Peyer's patch (tissue), 4 donors: Measurements from ENCODE around the gene PHACTR3. TPM values are rescaled to one million over a fixed set of nuclear protein-coding genes. Genes with fewer than 3 reads are reported as not detected.

ENCODE experiments used
- DNase-seq, 3 donors: peaks; one replicate each; pipeline ENCODE4 v3.0.0-alpha.2; 2017 to 2019
- H3K27ac ChIP-seq, 4 donors: fragments of 200-600 bp; sonication (generic); one replicate each; pipeline ENCODE4 v1.5.1; 2016 to 2019
- H3K27me3 ChIP-seq, 2 donors: fragments of 200-600 bp; sonication (generic); one replicate each; pipeline ENCODE4 v1.5.1; 2019
- H3K36me3 ChIP-seq, 3 donors: fragments of 200-600 bp; sonication (generic); one replicate each; pipeline ENCODE4 v1.5.1; 2016 to 2019
- H3K4me1 ChIP-seq, 4 donors: fragments of 200-600 bp; sonication (generic); one replicate each; pipeline ENCODE4 v1.5.1; 2016 to 2019
- H3K4me3 ChIP-seq, 4 donors: fragments of 200-600 bp; sonication (generic); 1 replicate in 3 of 4; 2 replicates in 1 of 4; pipeline ENCODE4 v1.5.1; 2016 to 2019; ENCODE audit warnings: mild to moderate bottlenecking in 1 of 4
- H3K9me3 ChIP-seq, 4 donors: fragments of 200-600 bp; sonication (generic); one replicate each; pipeline ENCODE4 v1.5.1; 2016 to 2019; ENCODE audit warnings: mild to moderate bottlenecking in 1 of 4
- POLR2A ChIP-seq, 2 donors: fragments of 450-650 bp; IDR thresholded peaks; one replicate each; pipeline ENCODE4 v1.5.1; 2017; ENCODE audit warnings: antibody characterized with exemption in 2 of 2, mild to moderate bottlenecking in 2 of 2, moderate library complexity in 2 of 2
- total RNA-seq, 4 donors: library from RNA; depleted of rRNA; stranded (reverse); fragments of >200 nt; gene quantifications; one replicate each; pipeline ENCODE4 v1.1.0, GENCODE V29; 2016
- TF ChIP-seq, protein P1 (sequence below), 6 experiments: fragments of 450-650 bp in 4 of 6; fragments of 200-600 bp in 2 of 6; sonication (generic) in 1 of 6; IDR thresholded peaks; one replicate each; pipeline ENCODE4 v1.5.1; 2017 to 2019; ENCODE audit warnings: antibody characterized with exemption in 6 of 6, mild to moderate bottlenecking in 3 of 6, moderate library complexity in 1 of 6

Gene PHACTR3
- total RNA-seq, 4 donors from 2014 or later = 14.9 to 31.5 (median 22.9) TPM

DNA sequence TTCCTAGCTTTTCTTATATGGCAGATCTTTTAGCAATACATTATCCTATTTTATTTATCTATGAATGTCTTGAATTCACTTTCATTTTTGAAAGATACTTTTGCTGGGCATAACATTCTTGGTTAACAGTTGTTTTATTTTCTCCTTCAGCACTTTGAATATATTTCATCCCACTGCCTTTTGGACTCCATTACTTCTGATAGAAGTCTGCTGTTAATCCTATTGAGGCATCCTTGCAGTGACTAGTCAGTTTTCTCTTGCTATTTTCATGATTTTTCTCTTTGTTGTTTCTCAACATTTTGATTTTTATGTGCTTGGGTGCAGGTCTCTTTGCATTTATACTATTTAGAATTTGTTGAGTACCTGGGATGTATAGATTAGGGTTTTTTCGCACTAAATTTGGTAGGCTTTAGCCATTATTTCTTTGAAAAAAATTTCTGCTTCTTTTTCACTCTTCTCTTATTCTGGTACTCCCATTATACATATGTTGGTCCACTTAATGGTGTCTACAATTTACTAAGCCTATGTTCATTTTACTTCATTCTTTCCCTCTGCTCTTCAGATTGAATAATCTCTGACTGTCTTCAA is 53.2 kb downstream of the PHACTR3 start:
- no peaks in the 10 kb centered on the region for H3K4me1 ChIP-seq
- DNase-seq = no peak
- H3K4me3 ChIP-seq = no peak overlapping the region
- H3K27ac ChIP-seq = no peak overlapping the region
- H3K9me3 ChIP-seq = peaks cover 0 to 14% (median 1%) of the 10 kb centered on the region in 4 donors
- no peaks in the 10 kb centered on the region for H3K36me3 ChIP-seq
- H3K27me3 ChIP-seq = no peaks in the 10 kb centered on the region
- no peak for TF ChIP-seq POLR2A (IDR thresholded peaks at IDR 0.05)
- TF ChIP-seq, protein P1, sequence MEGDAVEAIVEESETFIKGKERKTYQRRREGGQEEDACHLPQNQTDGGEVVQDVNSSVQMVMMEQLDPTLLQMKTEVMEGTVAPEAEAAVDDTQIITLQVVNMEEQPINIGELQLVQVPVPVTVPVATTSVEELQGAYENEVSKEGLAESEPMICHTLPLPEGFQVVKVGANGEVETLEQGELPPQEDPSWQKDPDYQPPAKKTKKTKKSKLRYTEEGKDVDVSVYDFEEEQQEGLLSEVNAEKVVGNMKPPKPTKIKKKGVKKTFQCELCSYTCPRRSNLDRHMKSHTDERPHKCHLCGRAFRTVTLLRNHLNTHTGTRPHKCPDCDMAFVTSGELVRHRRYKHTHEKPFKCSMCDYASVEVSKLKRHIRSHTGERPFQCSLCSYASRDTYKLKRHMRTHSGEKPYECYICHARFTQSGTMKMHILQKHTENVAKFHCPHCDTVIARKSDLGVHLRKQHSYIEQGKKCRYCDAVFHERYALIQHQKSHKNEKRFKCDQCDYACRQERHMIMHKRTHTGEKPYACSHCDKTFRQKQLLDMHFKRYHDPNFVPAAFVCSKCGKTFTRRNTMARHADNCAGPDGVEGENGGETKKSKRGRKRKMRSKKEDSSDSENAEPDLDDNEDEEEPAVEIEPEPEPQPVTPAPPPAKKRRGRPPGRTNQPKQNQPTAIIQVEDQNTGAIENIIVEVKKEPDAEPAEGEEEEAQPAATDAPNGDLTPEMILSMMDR (IDR thresholded peaks at IDR 0.05) = no peak

DNA sequence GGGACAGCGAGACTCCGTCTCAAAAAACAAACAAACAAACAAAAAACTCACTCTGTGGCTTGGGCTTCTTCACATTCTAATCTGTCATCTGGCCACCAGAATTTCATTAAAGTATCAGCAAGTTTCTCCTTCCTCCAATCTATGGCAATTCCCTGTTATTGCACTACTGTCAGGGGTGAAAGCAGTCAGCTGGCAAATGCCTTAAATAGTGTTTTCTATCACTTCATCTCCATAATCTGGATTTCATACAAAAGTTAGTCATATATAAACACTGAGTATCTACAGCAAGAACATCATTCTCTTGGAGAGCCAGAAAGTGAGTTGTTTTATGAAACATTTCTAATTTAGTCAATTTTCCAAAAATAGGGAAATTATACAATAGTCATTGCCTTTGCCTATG is 56.1 kb downstream of the PHACTR3 start:
- Histone ChIP-seq H3K9me3 (peaks cover 0 to 14% (median 0%) of the 10 kb centered on the region in 4 donors), H3K4me1 (no peaks in the 10 kb centered on the region), H3K27me3 (no peaks in the 10 kb centered on the region), H3K27ac (no peak overlapping the region), H3K36me3 (no peaks in the 10 kb centered on the region), H3K4me3 (no peak overlapping the region)
- DNase-seq = no peak
- TF ChIP-seq, protein P1 (IDR thresholded peaks at IDR 0.05) = no peak
- no peak for TF ChIP-seq POLR2A (IDR thresholded peaks at IDR 0.05)

DNA sequence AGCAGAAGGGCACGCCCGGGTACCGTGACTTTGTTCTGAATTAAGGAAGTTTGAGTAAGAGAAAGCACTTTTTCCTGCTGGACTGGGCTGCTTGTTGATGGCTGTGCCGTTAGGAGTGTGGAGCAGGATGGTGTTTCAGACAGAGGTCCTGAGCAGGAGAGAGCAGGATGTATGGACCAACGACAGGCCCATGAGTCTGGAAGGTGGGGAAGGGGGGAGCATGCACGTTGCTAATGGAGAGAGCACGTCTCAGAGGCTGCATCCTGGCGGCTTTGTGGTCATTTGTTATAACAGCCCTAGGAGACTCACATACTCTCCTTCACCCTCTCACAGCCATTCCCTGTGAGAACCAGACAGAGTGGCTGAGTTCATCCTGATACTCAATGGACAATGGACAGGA is 56.8 kb downstream of the PHACTR3 start:
- Histone ChIP-seq H3K9me3 (peaks cover 0 to 13% (median 0%) of the 10 kb centered on the region in 4 donors), H3K36me3 (no peaks in the 10 kb centered on the region), H3K27ac (no peak overlapping the region), H3K4me1 (no peaks in the 10 kb centered on the region), H3K27me3 (no peaks in the 10 kb centered on the region), H3K4me3 (no peak overlapping the region)
- no peak for TF ChIP-seq POLR2A (IDR thresholded peaks at IDR 0.05)
- TF ChIP-seq, protein P1 (IDR thresholded peaks at IDR 0.05) = no peak
- no peak for DNase-seq

DNA sequence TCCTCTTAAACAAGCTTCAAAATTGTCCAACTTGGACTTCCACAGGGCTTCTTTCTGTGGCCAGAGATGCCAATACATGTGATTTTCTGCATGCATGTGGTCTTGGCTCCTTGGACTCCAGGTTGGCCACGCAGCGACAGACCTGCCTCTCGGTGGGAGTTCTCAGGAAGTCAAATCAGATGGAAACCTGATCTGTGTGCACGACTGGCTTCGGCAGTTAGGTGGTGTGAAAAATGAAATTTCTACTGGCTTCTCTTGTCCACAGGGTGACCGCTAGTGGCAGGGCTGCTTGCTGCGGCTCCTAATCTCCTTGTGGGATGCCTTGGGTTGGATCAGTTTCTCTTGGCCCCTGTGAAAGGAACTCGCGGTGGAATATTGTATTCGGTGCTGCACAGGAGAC is 57.3 kb downstream of the PHACTR3 start:
- TF ChIP-seq POLR2A (IDR thresholded peaks at IDR 0.05) = no peak
- TF ChIP-seq, protein P1 (IDR thresholded peaks at IDR 0.05) = no peak
- DNase-seq = no peak
- H3K4me1 ChIP-seq = no peaks in the 10 kb centered on the region
- H3K4me3 ChIP-seq = no peak overlapping the region
- no peak overlapping the region for H3K27ac ChIP-seq
- no peaks in the 10 kb centered on the region for H3K36me3 ChIP-seq
- no peaks in the 10 kb centered on the region for H3K27me3 ChIP-seq
- peaks cover 0 to 8% (median 0%) of the 10 kb centered on the region in 4 donors for H3K9me3 ChIP-seq

DNA sequence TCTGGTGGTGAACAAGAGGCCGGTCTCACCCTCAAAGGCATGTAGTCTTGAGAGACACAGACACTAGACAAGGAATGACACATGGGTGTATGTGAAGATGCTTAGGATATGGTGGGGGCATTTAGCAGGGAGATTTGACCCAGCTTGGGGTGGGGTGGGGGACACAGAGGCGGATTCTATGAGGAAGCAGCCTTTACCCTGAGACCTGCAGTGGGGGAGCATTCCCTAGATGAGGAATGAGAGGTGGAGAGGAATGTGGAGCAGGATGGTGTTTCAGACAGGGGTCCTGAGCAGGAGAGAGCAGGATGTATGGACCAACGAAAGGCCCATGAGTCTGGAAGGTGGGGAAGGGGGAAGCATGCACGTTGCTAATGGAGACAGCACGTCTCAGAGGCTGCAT is 57.8 kb downstream of the PHACTR3 start:
- DNase-seq = no peak
- Histone ChIP-seq H3K9me3 (peaks cover 0 to 7% (median 0%) of the 10 kb centered on the region in 4 donors), H3K4me3 (no peak overlapping the region), H3K36me3 (no peaks in the 10 kb centered on the region), H3K4me1 (no peaks in the 10 kb centered on the region), H3K27ac (no peak overlapping the region), H3K27me3 (no peaks in the 10 kb centered on the region)
- no peak for TF ChIP-seq POLR2A (IDR thresholded peaks at IDR 0.05)
- TF ChIP-seq, protein P1 (IDR thresholded peaks at IDR 0.05) = no peak
